GM12874 (cell line): ENCODE results near the gene ARHGDIA.

Experiments used
- CTCF ChIP-seq: IDR thresholded peaks from 2 replicates; pipeline ENCODE4 v1.5.1; 2011; ENCODE audit warnings: low read depth, mild to moderate bottlenecking, control low read depth, low read length, moderate library complexity; ENCODE audit not compliant: insufficient read depth

The ARHGDIA gene

GRCh38 chr17:81888988-81889595 lies 18.0 kb upstream of the ARHGDIA start:
- TF ChIP-seq CTCF: no peak

- no peak for TF ChIP-seq CTCF
These were observed 17.2 kb upstream of the ARHGDIA start for GRCh38 chr17:81888105-81888987.

- TF ChIP-seq CTCF: no peak
These were observed 14.9 kb upstream of the ARHGDIA start for GRCh38 chr17:81885869-81886548.

- no peak for TF ChIP-seq CTCF
These were observed 14.3 kb upstream of the ARHGDIA start for GRCh38 chr17:81885454-81885853.

- no peak for TF ChIP-seq CTCF
These were observed 13.8 kb upstream of the ARHGDIA start for GRCh38 chr17:81884968-81885367.

GRCh38 chr17:81884520-81884919 lies 13.4 kb upstream of the ARHGDIA start:
- TF ChIP-seq CTCF: no peak

- TF ChIP-seq CTCF: no peak
These were observed 8.0 kb upstream of the ARHGDIA start for GRCh38 chr17:81879121-81879520.
